Activated CD4-positive, alpha-beta T cell treated with anti-CD3 and anti-CD28 coated beads for 1 hour (primary cell): Measurements from ENCODE around the gene G3BP2.
A peak's percentile ranks its signal among the peaks of the same experiment; 100 is the strongest.
"Not testable (repeated sequence)": the region's sequence is repeated elsewhere in the genome, so short reads cannot be mapped to it uniquely, and the experiment has no call there.

Source experiments
- DNase-seq: peaks from one replicate; pipeline ENCODE4 v3.0.0-alpha.2; 2020

G3BP2 gene

DNA sequence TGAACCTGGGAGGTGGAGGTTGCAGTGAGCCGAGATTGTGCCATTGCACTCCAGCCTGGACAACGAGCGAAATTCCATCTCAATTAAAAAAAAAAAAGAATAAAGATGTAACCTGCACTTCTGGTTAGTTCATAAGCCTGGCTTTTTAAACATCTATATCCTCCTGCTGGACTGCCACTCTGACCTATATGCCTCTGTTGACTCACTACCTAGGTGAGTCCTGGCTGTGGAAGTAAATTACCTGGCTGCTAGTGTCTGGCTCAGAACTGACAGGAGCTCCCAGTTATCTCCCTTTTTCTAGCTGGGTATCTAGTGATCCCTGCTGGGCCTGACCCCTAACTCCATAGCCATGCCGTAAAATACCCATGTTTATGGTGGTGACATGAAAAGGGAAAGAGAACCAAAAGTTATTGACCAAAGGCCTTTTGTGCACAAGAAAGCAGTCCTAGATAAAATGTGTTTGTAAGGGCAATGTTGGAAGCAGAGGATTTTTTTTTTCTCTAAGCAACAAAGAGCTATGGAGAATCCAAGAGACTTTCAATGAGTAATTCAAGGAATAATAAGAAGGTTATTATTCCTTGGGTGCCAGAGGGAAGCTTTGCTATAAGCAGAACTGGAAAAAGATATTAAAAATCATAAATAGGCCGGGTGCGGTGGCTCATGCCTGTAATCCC lies 10.4 kb upstream of the G3BP2 start:
- no peak for DNase-seq

DNA sequence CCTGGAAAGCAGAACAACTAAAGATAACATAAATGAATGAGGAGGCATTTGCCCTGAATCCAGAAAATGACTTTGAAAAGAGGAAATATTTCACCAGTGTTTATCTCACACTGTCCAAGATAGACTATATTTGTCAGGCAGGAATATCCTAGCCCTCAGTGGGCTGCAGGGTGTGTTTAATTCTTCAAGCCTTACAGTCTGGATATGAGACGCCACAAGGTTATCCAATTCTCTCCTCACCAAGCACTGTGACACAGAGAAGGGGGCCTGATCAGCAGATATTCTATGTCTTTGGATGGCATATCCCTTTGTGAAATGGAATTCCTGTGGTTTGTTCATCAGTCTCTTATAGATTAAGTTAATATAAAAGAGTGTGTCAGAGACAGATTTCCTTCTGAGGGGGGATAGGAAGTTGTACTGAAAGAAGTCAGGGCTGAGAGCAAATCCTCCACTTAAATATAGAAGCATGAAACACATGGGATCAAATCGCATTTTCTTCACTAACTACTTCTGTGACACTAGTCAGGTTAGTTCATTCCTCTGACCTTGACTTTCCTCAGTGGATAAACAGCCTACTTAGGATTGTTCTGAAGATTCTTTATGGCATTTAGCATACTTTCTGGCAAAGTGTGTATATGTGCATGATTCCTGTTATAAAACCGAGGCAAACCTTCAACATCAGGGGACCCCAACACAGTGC lies 6.8 kb upstream of the G3BP2 start:
- no peak for DNase-seq

DNA sequence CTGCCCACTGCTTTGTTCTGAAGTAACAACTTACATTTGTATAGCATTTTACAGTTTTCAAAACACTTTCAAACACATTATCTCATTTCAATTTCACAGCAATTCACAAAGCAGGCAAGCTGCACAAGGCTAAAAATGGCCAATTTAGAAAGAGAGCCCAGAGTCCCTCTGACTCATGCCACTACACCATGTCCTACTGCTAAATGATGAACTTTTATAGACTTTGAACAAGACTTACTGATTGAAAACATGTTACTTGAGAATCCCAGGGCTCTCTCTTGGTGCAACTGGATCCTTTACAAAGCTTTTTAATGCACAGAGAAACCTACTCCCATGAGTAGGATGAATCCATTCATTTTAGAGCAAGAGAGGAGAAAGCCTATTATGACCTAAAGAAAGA lies 5.8 kb upstream of the G3BP2 start:
- no peak for DNase-seq

DNA sequence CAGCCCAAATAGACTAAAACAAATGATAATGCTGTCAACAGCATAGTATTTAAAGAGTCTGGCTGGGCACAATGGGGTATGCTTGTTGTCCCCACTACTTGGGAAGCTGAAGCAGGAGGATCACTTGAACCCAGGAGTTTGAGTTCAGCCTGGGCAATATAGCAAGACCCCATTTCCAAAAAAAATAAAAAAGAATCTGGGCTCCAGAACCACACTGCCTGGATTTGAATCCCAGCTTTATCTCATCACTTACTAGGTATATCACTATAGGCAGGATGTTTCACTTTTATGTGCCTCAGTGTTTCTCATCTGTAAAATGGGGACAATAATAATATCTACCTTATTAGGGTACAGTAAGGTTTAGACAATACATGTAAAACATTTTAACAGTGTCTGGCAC lies 5.3 kb upstream of the G3BP2 start:
- DNase-seq = no peak

DNA sequence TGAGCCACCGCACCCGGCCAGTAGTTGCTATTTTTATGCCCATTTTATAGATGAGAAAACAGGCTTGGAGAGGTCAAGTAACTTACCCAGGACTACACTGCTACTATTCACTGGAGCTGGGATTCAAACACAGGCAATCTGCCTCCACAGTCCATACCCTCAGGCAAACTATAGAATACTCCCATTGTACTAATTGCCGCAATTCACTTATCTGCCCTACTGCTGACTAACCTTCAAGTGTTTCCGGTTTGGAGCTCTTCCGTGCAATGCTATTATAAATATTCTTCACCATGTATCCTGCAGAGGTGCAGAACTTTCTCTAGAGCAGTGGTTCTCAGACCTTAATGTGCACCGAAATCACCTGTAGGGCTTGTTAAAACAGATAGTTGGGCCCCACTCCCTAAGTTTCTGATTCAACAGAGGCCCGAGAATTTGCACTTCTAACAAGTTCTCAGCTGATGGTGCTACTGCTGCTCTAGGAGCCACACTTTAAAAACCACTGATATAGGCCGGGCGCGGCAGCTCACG lies 1.9 kb upstream of the G3BP2 start:
- no peak for DNase-seq

DNA sequence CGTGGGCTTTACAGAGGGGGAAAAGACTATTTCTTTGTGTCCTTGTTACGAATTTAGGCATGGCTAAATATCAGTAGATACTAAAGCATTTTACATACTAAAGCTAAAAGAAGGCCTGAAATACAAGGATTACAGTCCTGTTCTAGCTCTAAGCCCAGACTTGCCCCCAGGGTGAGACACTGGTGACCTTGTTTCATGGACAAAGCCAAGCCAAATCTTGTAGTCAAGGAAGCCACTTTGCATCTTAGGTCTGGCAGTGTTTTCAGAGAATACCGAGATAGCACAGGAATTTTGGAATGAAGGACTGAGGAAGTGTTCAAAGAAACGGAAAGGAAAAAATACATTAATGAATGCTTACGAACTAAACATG lies 733 bp upstream of the G3BP2 start:
- DNase-seq = no peak

DNA sequence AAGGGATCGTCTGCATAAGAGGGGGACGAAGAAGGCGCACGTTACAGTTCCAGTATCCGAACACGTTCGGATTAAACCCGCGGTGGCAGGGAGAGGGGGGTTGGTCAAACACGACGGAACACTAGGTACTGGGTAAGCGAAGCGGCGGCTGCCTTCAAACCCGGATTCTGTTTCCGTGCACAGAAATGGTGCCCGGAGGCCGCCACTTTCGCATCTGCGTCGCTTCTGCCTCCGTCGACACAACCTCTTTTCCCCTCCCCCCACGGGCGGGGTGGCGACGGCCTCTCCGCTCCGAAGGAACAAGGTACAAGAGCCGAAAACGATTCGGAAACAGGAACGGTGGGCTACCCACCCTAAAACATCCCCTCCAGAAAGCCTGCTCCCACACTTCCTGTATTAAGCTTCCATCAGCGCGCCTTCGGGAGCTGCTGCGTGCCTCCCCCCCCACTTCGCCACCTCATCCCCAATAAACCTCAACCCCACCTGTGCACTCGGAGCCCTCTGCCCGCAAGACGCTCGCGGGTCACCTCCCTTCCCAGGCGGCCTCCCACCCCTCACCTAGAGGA lies 667 bp downstream of the G3BP2 start:
- DNase-seq = peak; percentile 72

DNA sequence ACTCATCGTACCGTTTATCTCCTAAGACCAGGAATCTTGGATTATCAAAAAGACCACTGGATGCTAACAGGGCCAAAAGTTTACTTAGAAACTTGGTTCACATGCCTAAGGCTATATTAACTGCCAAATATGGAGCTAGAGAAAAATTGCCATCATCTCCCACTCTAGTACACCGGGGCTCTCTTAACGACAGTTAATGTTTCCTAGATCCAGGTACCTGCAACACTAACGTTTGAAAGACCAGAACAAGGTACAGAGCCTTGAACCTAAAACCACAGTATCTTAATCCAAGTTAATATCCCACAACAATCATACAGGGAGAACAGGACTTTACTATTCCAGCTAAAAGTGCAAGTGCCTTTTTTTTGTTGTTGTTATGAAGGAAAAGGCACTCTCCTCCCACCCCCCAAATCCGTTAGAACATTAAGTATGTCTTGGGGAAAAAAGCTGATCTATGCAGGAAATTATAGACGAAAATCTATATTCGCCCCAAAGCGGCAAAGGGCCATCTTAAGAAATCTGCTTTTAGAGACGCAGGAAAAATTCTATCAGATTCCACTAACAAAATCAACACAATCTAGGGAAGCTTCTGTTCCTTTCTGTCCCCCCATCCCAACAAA lies 1.3 kb downstream of the G3BP2 start:
- DNase-seq = no peak

DNA sequence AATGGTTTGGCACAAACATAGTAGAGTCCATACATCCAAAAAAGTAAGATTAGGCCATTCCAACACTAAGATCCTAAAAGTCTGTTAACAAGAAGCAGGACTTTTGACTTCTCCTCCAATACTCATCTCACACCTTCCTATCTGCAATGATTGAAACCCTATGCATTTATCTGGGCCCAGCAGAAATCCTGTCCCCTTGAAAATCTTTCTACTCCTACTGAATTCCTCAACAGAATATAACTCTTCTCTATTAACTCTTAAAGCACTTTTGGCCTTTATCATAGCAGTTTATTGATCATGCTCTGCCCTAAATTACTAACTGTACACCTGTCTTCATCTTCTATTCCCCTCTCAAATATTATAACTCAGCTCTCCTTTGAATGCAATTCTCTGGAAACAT lies 4.6 kb downstream of the G3BP2 start:
- no peak for DNase-seq

DNA sequence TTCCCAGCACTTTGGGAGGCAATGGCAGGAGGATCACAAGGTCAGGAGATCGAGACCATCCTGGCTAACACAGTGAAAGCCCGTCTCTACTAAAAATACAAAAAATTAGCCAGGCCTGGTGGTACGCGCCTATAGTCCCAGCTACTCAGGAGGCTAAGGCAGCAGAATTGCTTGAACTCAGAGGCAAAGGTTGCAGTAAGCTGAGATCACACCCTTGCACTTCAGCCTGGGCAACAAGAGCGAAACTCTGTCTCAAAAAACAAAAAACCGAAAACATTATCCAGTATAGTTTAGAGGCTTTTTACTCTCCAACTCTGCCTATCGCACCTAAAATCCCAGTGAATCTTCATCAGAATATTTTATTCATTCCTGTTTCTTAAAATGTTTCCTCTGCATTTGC lies 5.6 kb downstream of the G3BP2 start:
- DNase-seq = not testable (repeated sequence)

DNA sequence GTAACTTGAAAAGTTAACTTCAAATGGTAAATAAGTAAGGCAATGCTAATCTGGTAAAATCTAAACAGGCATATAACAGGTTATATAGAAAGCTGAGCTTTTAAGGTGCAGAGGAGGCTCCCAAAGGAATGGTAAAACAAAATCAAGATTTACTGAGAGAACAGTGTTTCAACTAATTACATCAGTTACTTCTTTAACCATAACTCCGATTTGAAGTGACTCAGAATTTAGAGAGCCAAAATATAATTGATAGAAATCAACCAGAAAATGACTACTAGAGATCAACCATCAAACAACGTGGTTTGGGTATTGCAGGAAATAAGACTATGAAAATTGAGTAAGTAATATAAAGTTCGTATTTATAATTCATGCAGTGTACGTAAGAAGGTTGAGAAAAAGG lies 6.9 kb downstream of the G3BP2 start:
- no peak for DNase-seq

DNA sequence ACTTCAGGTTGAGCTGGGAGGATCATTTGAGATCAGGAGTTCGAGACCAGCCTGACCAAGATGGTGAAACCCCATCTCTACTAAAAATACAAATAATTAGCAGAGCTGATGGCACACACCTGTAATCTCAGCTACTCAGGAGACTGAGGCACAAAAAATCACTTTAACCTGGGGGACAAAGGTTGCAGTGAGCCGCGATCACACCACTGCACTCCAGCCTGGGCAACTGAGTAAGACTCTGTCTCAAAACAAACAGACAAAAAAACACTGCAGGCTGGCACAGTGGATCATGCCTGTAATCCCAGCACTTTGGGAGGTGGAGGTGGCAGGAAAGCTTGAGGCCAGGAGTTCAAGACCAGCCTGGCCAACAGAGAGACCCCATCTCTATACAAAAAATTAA lies 8.6 kb downstream of the G3BP2 start:
- not testable (repeated sequence) for DNase-seq

DNA sequence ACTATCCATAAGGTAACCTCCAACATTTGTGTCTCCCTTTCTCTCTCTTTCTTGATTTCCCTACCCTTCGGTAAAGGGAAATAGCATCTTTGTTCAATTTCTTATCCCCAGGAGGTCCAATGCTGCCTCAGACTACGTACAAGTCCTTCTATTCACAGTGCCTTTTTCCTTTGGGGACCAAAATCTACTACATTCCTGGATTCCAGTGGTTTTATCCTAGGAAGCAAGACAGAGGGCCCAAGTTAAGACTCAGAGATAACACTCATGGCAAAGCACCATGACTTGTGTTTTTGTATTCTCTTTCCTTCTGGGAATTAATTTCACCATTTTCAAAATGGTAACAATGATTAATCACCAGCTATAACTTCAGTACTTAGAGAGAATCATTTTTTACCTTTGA lies 10.6 kb downstream of the G3BP2 start:
- no peak for DNase-seq

DNA sequence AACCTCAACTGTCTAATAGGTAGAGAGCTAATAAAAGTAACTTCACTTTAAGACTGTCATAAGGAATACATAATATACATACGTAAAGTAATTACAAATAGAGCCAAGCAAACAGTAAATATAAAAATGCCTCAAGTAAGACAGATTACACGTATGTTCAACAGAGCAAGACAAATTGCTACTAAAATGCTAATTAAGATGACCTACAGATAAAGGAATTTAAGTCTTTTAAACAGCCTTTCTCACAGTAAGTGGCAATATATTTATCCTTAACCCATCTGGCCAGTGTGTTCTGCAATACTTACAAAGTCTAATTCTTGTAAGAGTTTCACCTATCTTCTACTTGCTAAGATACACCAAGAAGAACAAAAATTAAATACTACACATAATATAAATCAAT lies 12.7 kb downstream of the G3BP2 start:
- DNase-seq = no peak

DNA sequence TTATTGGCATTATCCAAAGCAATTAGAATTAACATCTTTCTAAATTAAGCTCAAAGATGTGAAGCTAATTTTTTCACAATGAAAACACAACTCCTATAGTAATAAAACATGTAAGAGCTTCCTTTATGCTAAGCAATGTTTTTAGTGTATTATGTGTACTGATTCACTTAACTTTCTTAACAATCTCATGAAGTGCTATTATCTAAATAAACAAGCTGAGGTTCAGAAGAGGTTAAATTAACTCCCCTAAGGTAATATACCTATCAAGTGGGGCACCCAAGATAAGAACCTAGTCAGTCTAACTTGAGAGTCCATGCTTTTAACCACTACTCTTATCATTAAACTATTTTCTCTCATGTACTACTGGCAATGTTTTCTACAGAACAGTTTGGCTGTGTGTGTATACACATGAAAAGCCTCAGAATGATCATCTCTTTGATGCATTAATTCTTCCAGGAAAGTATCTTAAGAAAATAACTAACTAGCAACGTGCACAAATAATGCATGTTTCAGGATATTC lies 13.6 kb downstream of the G3BP2 start:
- no peak for DNase-seq

DNA sequence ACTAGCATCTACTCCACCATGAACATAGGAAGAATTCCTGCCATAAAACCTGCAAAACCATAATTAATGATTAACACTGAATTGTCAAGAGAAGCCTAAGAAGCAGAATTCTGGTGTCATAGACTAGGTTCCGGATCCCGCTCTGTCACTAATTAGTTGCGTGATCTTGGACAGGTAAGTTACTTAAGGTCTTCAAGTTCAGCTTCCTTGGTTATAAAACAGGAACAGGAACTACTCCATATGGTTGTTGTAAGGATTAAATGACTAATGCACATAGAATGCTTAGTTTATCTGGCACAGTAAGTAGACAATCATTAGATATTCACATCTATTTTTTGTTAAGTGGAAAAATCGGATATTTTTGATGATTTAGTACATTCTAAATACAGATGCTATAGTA lies 14.3 kb downstream of the G3BP2 start:
- DNase-seq = no peak

DNA sequence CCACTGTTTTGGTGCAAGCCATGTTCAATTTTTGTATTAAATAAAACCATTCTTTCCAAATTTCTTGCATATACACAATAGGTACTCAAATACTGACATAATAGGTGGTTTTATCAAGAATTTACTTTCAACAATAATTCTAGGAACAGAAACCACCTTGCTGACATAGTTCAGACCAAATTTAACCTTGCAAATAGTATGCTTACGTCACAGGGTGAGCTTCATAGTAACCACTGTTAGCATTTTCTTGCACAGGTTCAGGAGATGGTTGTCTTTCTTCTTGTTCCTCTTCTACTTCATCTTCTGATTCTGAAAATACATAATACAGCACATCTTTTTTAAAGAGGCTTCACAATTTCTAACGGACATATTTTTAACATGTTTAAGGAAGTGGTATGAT lies 17.6 kb downstream of the G3BP2 start:
- DNase-seq = no peak

DNA sequence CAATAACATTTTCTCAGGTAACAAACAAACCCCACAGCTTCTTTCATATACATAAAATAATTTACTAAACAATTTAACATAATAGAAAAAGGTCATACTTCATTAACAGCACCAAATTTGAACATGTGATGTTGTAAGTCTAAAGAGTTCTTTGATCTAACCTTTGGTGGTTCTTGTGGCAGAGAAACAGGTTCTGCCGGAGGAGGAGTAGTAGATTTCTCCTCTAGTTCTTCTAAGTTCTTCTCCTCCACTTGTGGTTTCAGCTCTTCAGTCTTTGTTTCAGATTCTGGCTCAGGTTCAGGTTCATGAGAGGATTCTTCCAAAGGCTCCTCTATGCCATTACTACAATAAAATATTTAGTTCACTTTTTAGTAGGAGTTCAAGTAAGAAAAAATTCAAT lies 18.3 kb downstream of the G3BP2 start:
- DNase-seq = no peak

DNA sequence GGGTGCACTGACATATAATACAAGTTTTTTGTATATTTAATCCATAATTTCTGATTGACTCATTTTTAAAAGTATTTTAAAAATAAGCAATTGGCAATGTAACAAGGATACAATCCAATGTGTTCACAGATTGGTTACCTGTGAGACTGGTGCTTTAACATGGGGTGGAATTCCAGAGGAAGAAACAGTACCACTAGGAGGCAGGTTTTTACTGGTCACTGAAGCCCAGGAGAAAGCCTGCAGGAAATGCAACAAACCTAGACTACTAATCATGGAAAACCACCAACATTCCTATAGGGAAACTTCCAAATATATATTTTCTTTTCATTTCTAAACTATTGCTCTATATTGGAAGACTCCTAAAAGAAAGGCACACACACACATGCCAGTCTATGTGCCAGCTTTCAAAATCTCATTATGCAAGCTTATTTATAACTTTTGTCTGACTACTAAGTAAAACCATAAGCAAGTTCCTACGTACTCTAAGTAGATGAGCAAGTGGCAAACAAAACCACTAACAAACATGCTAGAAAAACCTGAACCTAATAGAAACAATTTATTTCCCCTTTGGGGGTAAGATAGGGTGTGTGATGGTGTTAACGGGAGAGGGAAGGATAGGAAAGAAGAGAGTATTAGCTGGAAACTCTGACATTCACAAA lies 19.2 kb downstream of the G3BP2 start:
- DNase-seq = no peak

DNA sequence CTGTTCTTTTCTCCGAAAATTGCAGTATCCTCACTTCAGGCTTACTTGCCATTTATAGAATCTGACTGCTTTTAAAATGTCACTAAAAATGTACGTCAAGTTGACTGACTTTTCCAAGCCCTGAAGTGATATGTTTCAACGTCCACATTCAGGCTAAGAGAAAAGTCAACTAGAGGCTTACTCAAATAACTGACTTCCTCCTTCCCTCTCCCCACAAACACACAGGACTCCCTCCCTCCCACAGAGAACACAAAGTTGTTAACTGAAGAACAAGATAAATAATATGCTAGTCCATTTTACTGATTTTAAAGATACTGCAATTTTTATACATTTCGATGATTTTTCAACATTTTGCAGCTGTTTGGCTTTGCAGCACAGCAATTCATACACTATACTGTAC lies 29.1 kb downstream of the G3BP2 start:
- no peak for DNase-seq

DNA sequence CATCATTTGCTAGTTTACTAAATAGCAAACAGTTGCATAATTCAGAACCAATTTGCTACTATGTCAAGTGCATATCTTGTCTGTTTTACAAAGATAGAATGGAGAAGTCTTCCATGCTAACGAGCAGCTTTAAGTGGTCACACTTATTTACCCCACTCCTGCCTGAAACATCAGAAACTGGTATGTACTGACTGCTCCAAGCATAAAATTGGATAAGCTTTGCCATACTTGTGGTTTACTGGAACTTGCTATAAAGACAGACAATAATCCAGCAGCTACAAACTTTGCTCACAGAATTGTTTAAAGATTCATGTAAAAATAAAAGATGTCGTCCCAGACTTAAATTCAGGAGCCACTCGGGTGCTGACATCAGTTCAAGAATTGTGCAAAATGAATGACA lies 29.6 kb downstream of the G3BP2 start:
- no peak for DNase-seq

DNA sequence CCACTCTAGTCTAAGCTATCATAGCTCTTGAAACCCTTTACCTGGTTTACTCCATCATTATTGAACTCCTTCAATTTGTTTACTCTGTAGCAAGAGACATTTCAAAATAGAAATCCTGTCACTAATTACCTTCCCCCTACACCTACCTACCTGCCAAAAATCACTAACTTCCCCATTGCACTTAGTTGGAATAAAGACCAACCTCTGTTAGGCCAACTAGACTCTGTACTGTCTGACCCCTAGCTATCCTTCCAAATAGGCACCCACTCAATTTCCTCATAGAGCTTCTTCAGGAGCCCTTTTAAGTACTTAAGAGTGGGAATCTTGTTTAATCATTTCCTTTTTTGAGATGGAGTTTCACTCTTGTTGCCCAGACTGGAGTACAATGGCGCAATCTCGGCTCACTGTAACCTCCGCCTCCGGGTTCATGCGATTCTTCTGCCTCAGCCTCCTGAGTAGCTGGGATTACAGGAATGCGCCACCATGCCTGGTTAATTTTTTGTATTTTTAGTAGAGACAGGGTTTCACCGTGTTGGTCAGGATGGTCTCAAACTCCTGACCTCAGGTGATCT lies 34.0 kb downstream of the G3BP2 start:
- DNase-seq = no peak

DNA sequence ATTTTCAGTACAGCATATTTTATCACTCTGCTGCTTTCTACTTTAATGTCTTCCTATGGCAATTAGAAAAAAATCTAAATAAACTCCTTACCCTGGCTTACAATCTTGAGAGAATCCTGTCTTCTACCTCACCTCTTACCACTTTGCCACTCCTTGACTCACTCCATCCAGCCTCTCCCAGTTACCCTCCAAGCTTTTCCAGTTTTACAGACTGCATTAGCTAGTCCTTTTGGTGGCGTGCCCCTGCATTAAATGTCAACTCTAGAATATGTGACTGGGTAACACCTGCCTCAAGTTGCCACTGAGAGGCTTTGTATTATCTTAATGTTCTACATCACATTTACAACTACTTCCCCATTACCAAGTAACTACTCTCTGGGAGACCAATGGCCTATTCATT lies 35.4 kb downstream of the G3BP2 start:
- no peak for DNase-seq
